Measurements from ENCODE around the gene OR6K3. TPM values are rescaled to one million over a fixed set of nuclear protein-coding genes. Genes with fewer than 3 reads are reported as not detected.

The OR6K3 gene
- total and polyA plus RNA-seq, 10 donors: 0.67 TPM; not detected in 9

GRCh38 chr1:158728510-158729225, 8.1 kb upstream of the OR6K3 start:
- intact Hi-C loops (cut with DNase I; ENCODE audit: low total_unique reads): no loop called here
- Histone ChIP-seq H3K4me1 (no peaks in the 10 kb centered on the region), H3K4me3 (no peak overlapping the region), H3K36me3 (no peaks in the 10 kb centered on the region), H3K9me3 (no peaks in the 10 kb centered on the region), H3K27me3 (replicated peaks in 1 of 7) (peaks cover 0 to 4% (median 0%) of the 10 kb centered on the region in 7 donors), H3K27ac (no peak overlapping the region)
- 55 to 71% (median 64%) methylated on average over 3 of the region's 3 CpGs for WGBS, 5 donors
- DNase-seq: no peak
- TF ChIP-seq, protein P1, sequence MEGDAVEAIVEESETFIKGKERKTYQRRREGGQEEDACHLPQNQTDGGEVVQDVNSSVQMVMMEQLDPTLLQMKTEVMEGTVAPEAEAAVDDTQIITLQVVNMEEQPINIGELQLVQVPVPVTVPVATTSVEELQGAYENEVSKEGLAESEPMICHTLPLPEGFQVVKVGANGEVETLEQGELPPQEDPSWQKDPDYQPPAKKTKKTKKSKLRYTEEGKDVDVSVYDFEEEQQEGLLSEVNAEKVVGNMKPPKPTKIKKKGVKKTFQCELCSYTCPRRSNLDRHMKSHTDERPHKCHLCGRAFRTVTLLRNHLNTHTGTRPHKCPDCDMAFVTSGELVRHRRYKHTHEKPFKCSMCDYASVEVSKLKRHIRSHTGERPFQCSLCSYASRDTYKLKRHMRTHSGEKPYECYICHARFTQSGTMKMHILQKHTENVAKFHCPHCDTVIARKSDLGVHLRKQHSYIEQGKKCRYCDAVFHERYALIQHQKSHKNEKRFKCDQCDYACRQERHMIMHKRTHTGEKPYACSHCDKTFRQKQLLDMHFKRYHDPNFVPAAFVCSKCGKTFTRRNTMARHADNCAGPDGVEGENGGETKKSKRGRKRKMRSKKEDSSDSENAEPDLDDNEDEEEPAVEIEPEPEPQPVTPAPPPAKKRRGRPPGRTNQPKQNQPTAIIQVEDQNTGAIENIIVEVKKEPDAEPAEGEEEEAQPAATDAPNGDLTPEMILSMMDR (IDR thresholded peaks at IDR 0.05 in 8 of 11, conservative IDR thresholded peaks at IDR 0.05 in 3 of 11): no peak
- no peak for TF ChIP-seq POLR2AphosphoS5 (IDR thresholded peaks at IDR 0.05)
- TF ChIP-seq POLR2A (IDR thresholded peaks at IDR 0.05): no peak

DNA sequence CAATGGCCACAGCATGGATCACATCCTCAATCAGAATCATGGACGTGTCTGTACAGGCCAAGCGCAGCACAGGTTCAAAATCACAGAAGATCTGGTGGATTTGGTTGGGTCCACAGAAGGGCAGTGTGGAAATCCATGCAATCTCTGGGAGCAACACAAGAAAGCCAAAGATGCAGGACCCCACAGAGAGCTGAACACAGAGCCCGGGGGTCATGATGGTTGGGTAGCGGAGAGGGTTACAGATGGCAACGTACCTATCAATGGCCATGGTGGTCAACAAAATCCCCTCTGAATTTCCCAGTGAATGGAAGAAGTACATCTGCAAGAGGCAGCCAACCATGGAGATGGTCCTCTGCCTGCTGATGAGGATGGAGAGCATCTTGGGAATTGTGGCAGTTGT, 3.9 kb upstream of the OR6K3 start:
- no peak overlapping the region for H3K27ac ChIP-seq
- intact Hi-C loops (cut with DNase I; ENCODE audit: low total_unique reads): no loop called here
- H3K9me3 ChIP-seq: no peaks in the 10 kb centered on the region
- H3K27me3 ChIP-seq (replicated peaks in 1 of 7): peaks cover 0 to 4% (median 0%) of the 10 kb centered on the region in 7 donors
- H3K36me3 ChIP-seq: no peaks in the 10 kb centered on the region
- H3K4me1 ChIP-seq: no peaks in the 10 kb centered on the region
- whole genome bisulfite sequencing, 5 donors: 88 to 93% (median 91%) methylated on average over 5 of the region's 5 CpGs
- H3K4me3 ChIP-seq: no peak overlapping the region
- TF ChIP-seq POLR2AphosphoS5 (IDR thresholded peaks at IDR 0.05) (no peak), POLR2A (IDR thresholded peaks at IDR 0.05) (no peak)
- TF ChIP-seq, protein P1 (IDR thresholded peaks at IDR 0.05 in 8 of 11, conservative IDR thresholded peaks at IDR 0.05 in 3 of 11): no peak
- DNase-seq: no peak

- Histone ChIP-seq H3K27me3 (replicated peaks in 1 of 7) (peaks cover 0 to 4% (median 0%) of the 10 kb centered on the region in 7 donors), H3K9me3 (no peaks in the 10 kb centered on the region), H3K4me3 (no peak overlapping the region), H3K4me1 (no peaks in the 10 kb centered on the region), H3K27ac (no peak overlapping the region), H3K36me3 (no peaks in the 10 kb centered on the region)
- TF ChIP-seq POLR2AphosphoS5 (IDR thresholded peaks at IDR 0.05): no peak
- TF ChIP-seq, protein P1 (IDR thresholded peaks at IDR 0.05 in 8 of 11, conservative IDR thresholded peaks at IDR 0.05 in 3 of 11): no peak
- intact Hi-C loops (cut with DNase I; ENCODE audit: low total_unique reads): no loop called here
- whole genome bisulfite sequencing, 5 donors: 67 to 91% (median 73%) methylated on average over 3 of the region's 3 CpGs
- no peak for DNase-seq
Measured at GRCh38 chr1:158719664-158720063, 856 bp downstream of the OR6K3 start.

DNA sequence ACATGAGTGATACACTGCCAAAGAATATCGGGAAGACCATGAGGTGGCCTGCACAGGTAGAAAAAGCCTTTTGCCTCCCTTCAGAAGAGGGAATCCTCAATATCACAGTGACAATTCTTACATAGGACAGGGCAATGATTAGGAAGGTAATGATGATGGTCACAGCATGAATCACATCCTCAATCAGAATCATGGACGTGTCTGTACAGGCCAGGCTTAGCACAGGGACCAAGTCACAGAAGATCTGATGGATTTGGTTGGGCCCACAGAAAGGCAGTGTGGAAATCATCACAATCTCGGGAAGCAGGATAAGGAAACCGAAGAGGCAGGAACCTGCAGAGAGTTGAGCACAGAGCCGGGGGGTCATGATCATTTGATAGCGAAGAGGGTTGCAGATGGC, 3.2 kb downstream of the OR6K3 start:
- no peak for DNase-seq
- no peaks in the 10 kb centered on the region for H3K9me3 ChIP-seq
- intact Hi-C loops (cut with DNase I; ENCODE audit: low total_unique reads): no loop called here
- no peak overlapping the region for H3K4me3 ChIP-seq
- H3K4me1 ChIP-seq: no peaks in the 10 kb centered on the region
- no peak for TF ChIP-seq POLR2AphosphoS5 (IDR thresholded peaks at IDR 0.05)
- TF ChIP-seq POLR2A (IDR thresholded peaks at IDR 0.05): no peak
- TF ChIP-seq, protein P1 (IDR thresholded peaks at IDR 0.05 in 8 of 11, conservative IDR thresholded peaks at IDR 0.05 in 3 of 11): no peak
- no peaks in the 10 kb centered on the region for H3K36me3 ChIP-seq
- WGBS, 5 donors: 82 to 97% (median 87%) methylated on average over 6 of the region's 6 CpGs
- peaks cover 0 to 3% (median 0%) of the 10 kb centered on the region in 7 donors for H3K27me3 ChIP-seq (replicated peaks in 1 of 7)
- no peak overlapping the region for H3K27ac ChIP-seq
